Fibroblast of mammary gland (primary cell): ENCODE data around the gene OR14I1.

Experiments
- DNase-seq: peaks from one replicate; pipeline ENCODE4 v3.0.0-alpha.2; 2010; ENCODE audit warnings: low read depth
- H3K4me3 ChIP-seq: 2 replicates; pipeline ENCODE4 v1.5.1; 2011; ENCODE audit warnings: low read depth, mild to moderate bottlenecking, low read length, moderate library complexity; ENCODE audit not compliant: control insufficient read depth
- TF ChIP-seq, protein P1 (sequence below): conservative IDR thresholded peaks from 2 replicates; pipeline ENCODE4 v1.5.1; 2011; ENCODE audit warnings: low read depth, low read length, inconsistent platforms; ENCODE audit not compliant: control insufficient read depth, insufficient read depth

OR14I1 gene

DNA sequence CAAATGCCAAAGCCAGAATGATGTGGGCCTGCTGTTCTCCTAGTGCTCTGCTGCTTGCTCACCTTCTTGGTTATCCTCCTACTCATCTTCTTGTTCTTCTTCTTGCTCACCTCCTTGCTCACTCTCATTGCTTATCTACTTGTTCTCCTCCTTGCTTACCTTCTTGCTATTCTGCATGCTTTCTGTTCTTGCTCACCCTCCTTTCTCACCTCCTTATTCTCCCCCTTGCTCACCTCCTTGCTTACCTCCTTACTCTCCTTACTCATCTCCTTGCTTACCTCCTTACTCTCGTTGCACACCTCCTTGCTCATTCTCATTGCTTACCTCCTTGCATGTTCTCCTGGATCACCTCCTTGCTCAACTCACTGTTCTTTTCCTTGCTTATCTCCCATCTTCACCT is at the start of gene OR14I1:
OR14I1 (minus strand) TSS at position 53 of the 400 bp plus-strand sequence.
- no peak for DNase-seq
- H3K4me3 ChIP-seq: no peak within 1 kb of the TSS
- TF ChIP-seq, protein P1, sequence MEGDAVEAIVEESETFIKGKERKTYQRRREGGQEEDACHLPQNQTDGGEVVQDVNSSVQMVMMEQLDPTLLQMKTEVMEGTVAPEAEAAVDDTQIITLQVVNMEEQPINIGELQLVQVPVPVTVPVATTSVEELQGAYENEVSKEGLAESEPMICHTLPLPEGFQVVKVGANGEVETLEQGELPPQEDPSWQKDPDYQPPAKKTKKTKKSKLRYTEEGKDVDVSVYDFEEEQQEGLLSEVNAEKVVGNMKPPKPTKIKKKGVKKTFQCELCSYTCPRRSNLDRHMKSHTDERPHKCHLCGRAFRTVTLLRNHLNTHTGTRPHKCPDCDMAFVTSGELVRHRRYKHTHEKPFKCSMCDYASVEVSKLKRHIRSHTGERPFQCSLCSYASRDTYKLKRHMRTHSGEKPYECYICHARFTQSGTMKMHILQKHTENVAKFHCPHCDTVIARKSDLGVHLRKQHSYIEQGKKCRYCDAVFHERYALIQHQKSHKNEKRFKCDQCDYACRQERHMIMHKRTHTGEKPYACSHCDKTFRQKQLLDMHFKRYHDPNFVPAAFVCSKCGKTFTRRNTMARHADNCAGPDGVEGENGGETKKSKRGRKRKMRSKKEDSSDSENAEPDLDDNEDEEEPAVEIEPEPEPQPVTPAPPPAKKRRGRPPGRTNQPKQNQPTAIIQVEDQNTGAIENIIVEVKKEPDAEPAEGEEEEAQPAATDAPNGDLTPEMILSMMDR: no peak

DNA sequence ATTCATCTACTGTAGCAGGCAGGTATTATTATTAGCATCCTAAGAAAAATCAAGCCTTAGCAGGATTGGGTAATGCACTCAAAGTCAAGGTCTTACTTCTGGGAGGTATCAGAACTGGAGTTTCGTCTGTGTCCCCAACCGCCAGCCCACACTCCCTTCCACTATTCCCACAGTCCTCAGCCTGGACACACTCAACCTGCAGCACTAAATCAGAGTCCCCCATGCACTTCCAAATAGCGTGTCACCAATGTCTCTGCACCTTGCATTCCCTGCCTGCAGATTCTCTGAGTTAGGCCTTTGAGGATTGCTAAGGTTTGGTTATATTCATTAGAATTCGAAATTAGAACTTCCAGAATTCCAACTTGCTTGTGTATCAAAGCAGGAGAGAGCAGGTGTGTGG is 49.1 kb upstream of the OR14I1 start:
- H3K4me3 ChIP-seq: no peak overlapping the region
- TF ChIP-seq, protein P1: no peak
- no peak for DNase-seq

DNA sequence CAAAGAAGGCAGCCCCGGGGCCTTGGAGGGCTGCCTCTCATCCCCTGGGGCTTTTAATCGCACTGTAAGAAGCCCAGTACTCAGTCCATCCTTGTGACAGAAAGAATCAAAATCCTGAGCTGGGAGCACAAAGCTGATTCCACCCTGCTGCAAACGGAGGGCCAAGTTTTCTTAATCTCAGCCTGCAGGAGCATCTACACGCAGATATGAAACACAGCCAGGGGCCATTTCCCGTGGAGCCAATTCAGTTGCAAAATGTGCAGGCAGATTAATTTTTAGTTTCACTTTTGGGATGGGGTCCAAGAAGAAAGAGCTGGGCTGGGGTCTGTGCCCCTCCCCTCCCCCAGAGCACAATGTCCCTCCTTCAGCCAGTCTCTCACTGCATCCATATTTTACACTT is 48.6 kb upstream of the OR14I1 start:
- no peak overlapping the region for H3K4me3 ChIP-seq
- TF ChIP-seq, protein P1: no peak
- DNase-seq: no peak

DNA sequence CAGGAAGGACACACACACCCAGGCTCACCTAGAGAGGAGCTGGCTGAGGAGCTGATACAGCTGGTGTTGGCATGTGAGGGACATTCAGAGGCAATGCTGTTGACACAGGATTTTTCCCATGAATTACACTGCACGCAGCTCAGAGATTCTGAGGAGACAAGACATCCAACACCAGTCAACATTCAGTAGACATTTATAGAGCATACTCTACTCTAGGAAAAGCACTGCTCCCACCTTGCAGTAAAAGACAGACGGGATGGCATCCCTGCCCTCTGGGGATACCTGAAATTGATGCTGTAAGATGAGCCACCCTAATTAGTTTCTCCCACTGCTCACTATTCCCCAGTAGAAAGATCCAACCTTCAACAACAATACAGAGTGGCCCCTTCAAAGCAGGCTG is 47.9 kb upstream of the OR14I1 start:
- H3K4me3 ChIP-seq: no peak overlapping the region
- no peak for DNase-seq
- TF ChIP-seq, protein P1: no peak

DNA sequence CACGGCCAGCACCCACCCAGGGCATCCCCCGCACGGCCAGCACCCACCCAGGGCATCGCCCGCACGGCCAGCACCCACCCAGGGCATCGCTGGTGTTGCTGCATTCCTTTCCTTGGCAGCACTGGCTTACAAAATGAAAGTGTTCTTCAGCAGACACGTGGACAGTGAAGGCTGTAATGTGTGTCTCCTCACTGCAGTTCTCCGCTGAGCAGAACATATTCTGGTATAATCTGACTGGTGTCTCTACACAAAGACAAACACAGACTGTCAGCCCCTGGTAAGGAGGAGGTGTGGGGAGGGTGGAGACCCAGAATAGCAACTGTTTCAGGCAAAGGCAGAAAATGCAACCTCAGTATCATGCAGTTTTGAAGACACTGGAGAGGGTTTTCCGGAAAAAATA is 45.6 kb upstream of the OR14I1 start:
- TF ChIP-seq, protein P1: no peak
- DNase-seq: no peak
- no peak overlapping the region for H3K4me3 ChIP-seq

DNA sequence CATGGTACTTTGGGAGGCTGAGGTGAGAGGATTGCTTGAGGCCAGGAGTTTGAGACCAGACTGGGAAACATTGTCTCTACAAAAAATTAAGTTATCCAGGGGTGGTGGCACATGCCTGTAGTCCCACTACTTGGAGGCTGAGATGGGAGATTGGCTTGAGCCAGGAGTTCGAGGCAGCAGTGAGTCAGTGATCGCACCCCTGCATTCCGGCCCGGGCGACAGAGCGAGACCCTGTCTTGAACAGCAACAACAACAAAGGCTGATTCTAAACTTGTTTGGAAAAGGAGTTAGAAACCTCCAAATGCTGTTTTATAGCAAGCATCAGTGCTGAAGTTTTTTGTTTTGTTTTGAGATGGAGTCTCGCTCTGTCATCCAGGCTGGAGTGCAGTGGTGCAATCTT is 38.3 kb upstream of the OR14I1 start:
- TF ChIP-seq, protein P1: no peak
- no peak overlapping the region for H3K4me3 ChIP-seq
- DNase-seq: no peak

DNA sequence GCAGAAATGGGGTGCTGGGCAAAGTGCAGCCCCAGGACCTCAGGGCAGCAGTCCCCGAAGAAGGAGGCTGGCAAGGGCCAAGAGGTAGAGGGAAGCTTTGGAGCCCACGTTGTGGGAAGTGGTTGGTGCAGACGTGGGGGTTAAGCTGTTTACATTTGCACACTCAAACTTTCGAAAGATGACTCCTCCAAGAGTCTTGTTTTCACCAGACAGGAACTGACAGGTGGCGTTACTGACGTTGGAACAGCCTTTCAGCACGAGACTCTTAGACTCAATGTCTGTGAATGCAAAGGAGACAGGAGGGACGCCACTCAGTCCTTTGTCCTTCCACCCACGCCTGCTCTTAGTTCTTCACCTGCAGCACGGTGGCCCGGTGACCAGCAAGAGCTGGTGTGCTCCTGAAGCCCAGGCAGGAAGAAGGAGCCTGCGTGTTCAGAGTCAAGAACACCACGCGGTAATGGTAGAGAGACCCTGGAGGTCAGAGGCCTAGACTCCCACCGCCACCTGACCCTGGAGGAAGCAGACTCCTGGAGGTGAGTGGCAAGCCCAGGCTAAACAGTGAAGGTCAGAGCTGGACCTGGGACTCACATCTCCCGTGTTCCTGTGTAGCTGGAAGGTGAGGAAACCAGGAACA is 37.1 kb upstream of the OR14I1 start:
- H3K4me3 ChIP-seq: no peak overlapping the region
- DNase-seq: no peak
- TF ChIP-seq, protein P1: no peak
